ENCODE results near the gene GTPBP2.
"Not testable (repeated sequence)": the region's sequence is repeated elsewhere in the genome, so short reads cannot be mapped to it uniquely, and the experiment has no call there.

Gene GTPBP2

GRCh38 chr6:43589564-43589963 is 39.5 kb downstream of the GTPBP2 start:
- H3K4me3 ChIP-seq (ENCODE audit: low read depth, low read length), result not testable (repeated sequence)

DNA sequence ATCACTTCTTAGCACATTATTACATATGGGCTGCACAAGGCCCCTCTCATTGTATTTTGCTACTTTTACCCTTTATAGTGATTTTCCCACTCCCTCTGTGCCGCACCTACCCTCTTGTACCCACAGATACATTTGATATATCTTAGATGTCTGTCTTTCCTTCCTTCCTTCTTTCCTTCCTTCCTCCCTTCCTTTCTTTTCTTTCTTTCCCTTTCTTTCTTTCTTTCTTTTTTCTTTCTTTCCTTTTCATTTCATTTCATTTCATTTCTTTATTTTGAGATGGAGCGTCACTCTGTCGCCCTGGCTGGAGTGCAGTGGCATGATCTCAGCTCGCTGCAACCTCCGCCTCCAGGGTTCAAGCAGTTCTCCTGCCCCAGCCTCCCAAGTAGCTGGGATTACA is 40.9 kb downstream of the GTPBP2 start:
- H3K4me3 ChIP-seq (ENCODE audit: low read depth, low read length), result no peak overlapping the region
- DNase-seq (ENCODE audit: low read depth), result no peak

More at GRCh38 chr6:43589564-43589963, 39.5 kb downstream of the GTPBP2 start:
- not testable (repeated sequence) for DNase-seq (ENCODE audit: low read depth)

DNA sequence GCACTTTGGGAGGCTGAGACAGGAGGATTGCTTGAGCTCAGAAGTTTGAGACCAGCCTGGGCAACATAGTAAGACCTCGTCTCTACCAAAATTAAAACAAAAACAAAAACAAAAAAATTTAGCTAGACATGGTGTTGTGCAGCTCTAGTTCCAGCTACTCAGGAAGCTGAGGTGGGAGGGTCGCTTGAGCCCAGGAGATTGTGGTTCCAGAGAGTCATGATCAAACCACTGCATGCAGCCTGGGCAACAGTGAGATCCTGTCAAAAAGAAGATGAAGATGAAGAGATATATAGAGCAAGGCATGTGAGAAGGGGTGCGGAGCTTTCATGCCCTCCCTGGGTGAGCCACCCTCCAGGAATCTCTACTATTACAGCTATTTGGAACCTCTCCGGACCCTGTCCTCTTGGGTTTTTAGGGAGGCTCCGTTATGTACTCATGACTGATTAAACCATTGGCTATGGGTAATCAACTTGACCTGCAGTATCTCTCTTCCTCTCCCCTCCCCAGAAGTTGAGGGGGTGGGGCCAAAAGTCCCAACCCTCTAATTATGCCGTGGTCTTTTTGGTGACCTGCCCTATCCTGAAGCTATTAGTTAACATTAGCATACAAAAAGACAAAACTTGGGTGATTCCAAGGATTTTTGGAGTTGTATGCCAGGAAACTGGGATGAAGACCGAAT is 44.0 kb downstream of the GTPBP2 start:
- no peak for DNase-seq (ENCODE audit: low read depth)
- H3K4me3 ChIP-seq (ENCODE audit: low read depth, low read length), result no peak overlapping the region

DNA sequence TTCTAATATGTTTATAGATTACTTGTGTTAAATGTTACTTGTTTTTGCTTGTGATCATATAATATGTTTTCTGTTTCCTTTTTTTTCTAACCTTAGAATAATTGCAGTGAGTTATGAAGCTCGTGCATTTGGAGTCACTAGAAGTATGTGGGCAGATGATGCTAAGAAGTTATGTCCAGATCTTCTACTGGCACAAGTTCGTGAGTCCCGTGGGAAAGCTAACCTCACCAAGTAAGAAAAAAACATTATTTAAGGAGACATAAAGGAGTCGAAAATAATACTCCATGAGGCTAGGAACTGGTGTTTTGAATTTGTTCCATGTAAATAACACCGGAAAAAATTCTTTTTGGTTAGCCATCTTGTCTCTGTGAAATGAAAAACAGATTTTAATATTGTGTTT is 46.2 kb downstream of the GTPBP2 start:
- DNase-seq (ENCODE audit: low read depth), result no peak
- H3K4me3 ChIP-seq (ENCODE audit: low read depth, low read length), result no peak overlapping the region

- DNase-seq (ENCODE audit: low read depth), result no peak
- no peak overlapping the region for H3K4me3 ChIP-seq (ENCODE audit: low read depth, low read length)
These were observed 49.9 kb downstream of the GTPBP2 start for GRCh38 chr6:43579171-43579570.

DNA sequence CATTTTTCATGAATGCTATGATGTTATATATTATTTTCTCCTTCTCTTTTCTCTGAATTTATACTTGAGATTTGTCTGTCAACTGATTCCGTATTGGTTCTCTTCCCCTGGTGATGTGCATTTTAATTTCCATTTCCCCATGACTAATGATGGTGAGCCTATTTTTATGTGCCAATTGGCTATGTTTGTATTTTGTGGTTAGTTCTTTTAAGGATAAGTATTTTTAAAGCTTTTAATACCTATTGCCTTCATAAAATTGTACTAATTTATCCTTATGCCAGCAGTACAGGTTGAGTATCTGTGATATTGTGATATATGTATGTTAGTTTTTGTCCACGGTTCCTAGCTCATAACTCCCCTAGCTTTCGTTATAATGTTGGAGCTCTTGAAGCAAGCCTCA is 50.3 kb downstream of the GTPBP2 start:
- no peak for DNase-seq (ENCODE audit: low read depth)
- no peak overlapping the region for H3K4me3 ChIP-seq (ENCODE audit: low read depth, low read length)

DNA sequence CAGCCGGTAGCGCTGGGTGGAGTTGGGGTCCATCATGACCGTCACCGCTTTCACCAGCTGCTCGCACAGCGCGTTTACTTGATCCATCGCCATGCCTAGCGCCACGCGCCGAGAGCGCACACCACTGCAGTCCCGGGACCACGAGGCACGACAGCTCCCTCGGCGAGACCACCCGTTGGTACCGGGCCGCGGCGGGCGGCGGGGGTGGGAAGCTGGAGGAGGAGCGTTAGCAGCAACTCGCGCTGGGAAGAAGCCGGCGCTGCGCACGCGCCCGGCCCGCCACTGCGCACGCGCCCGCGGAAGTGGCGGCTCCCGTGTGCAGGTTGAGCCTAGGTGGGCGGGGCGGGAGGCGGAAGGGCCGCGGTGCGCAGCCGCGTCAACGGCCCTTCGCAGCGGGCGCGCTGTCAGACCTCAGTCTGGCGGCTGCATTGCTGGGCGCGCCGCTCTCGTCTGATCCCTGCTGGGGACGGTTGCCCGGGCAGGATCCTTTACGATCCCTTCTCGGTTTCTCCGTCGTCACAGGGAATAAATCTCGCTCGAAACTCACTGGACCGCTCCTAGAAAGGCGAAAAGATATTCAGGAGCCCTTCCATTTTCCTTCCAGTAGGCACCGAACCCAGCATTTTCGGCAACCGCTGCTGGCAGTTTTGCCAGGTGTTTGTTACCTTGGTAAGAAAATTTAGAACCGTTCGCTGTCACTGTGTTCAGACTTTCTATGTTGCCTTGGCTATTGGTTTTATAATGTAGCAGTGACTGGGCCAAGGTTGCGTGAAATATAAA is 53.1 kb downstream of the GTPBP2 start, which contains the start of the genes POLH and XPO5:
POLH (plus strand) TSS at position 414 of the 780 bp plus-strand sequence. CDS start 6,135 bp downstream, outside the sequence.
XPO5 (minus strand) TSS at position 267 of the 780 bp plus-strand sequence; CDS start at position 93, 174 bp downstream.
- peak; percentile 73 for DNase-seq (ENCODE audit: low read depth)
- peak within 1 kb of the TSS; percentile 97 for H3K4me3 ChIP-seq (ENCODE audit: low read depth, low read length)

DNA sequence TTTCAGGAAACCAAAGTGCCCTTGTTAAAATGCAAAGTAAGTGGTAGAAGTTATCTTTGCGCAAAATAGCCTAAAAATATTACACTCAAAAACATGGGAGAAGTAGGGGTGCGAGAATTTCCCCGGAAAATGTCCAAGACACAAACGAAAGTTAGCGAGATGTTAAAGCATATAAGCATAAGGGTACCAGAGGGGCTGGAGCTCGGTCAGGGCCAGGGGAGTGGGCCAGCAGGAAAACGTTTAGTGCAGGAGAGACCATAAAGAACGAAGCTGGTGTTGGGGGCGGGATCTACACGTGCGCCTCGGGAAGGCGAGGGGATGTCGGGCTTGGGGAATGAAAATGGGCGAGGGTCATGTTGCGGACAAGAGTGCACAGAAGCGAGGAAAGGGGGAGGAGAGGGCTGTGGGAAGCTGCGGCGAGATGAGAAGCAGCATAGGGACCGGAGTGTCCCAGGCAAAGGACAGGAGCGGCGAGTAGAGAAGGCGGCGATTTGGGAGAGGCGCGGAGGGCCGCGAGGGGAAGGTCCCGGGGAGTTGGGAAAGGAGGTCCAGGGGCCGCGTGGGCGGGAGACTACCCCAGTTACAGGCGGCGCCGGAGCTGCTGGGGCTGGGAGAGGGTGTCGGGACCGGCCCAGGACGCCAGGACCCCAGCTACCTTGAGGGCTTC is 53.8 kb downstream of the GTPBP2 start:
- H3K4me3 ChIP-seq (ENCODE audit: low read depth, low read length), result peak overlapping the region; percentile 97
- DNase-seq (ENCODE audit: low read depth), result no peak

DNA sequence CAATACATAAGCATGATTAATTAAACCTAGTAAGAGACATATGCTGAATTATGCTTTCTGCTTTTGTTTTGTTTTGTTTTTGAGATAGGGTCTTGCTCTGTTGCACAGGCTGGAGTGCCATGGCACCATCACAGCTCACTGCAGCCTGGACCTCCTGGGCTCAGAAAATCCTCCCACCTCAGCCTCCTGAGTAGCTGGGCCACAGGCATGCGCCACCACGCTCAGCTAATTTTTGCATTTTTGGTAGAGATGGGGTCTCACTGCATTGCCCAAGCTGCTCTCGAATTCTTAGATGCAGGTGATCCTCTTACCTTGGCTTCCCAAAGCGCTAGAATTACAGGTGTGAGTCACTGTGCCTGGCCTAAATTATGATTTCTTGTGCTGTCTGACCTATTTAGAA is 57.0 kb downstream of the GTPBP2 start:
- H3K4me3 ChIP-seq (ENCODE audit: low read depth, low read length), result no peak overlapping the region
- no peak for DNase-seq (ENCODE audit: low read depth)

GRCh38 chr6:43570876-43571441 is 58.1 kb downstream of the GTPBP2 start:
- H3K4me3 ChIP-seq (ENCODE audit: low read depth, low read length), result no peak overlapping the region
- DNase-seq (ENCODE audit: low read depth), result peak; percentile 2

All from skeletal muscle cell (primary cell).